Immature natural killer cell (primary cell): ENCODE results near the gene TEDC1. TPM values are rescaled to one million over a fixed set of nuclear protein-coding genes. Genes with fewer than 3 reads are reported as not detected.

ENCODE experiments used
- DNase-seq, 3 donors: peaks; one replicate each; pipeline ENCODE4 v3.0.0; 2022; ENCODE audit warnings: mixed read lengths in 1 of 3
- H3K27ac Mint-ChIP-seq, 6 donors: one replicate each; pipeline ENCODE4 v1.8.0; 2020; ENCODE audit warnings: mixed read lengths in 6 of 6, mild to moderate bottlenecking in 5 of 6, inconsistent platforms in 4 of 6, moderate library complexity in 3 of 6
- H3K27me3 Mint-ChIP-seq, 3 donors: one replicate each; pipeline ENCODE4 v1.8.0; 2020 to 2021; ENCODE audit warnings: low read depth in 3 of 3, mild to moderate bottlenecking in 3 of 3, mixed read lengths in 3 of 3, moderate library complexity in 3 of 3, inconsistent platforms in 1 of 3
- H3K36me3 Mint-ChIP-seq, 3 donors: one replicate each; pipeline ENCODE4 v1.8.0; 2020; ENCODE audit warnings: mixed read lengths in 3 of 3, inconsistent platforms in 2 of 3, mild to moderate bottlenecking in 2 of 3
- H3K4me1 Mint-ChIP-seq, 2 donors: one replicate each; pipeline ENCODE4 v1.8.0; 2020; ENCODE audit warnings: inconsistent platforms in 2 of 2, mild to moderate bottlenecking in 2 of 2, mixed read lengths in 2 of 2, moderate library complexity in 1 of 2
- H3K4me3 Mint-ChIP-seq, 5 donors: one replicate each; pipeline ENCODE4 v1.8.0; 2020; ENCODE audit warnings: mild to moderate bottlenecking in 5 of 5, mixed read lengths in 5 of 5, inconsistent platforms in 3 of 5, moderate library complexity in 3 of 5
- H3K9me3 Mint-ChIP-seq, 6 donors: one replicate each; pipeline ENCODE4 v1.8.0; 2020; ENCODE audit warnings: mild to moderate bottlenecking in 6 of 6, mixed read lengths in 6 of 6, inconsistent platforms in 4 of 6, moderate library complexity in 3 of 6
- polyA plus RNA-seq, 3 donors: library from polyadenylated mRNA; unstranded; fragments of 300-500 nt; fragmentation: Illumina TruSeq; gene quantifications; one replicate each; pipeline ENCODE4 v1.2.3, GENCODE V29; 2021

The TEDC1 gene
- polyA plus RNA-seq, 3 donors from 2014 or later, result 11.4 to 20.3 (median 15.9) TPM

GRCh38 chr14:105503935-105504692 lies 13.1 kb downstream of the TEDC1 start:
- Mint-ChIP-seq H3K27ac (no peak overlapping the region), H3K4me3 (no peak overlapping the region), H3K36me3 (no peaks in the 10 kb centered on the region), H3K27me3 (peaks cover 4 to 17% (median 8%) of the 10 kb centered on the region in 3 donors), H3K9me3 (no peaks in the 10 kb centered on the region), H3K4me1 (no peaks in the 10 kb centered on the region)
- no peak for DNase-seq

GRCh38 chr14:105505101-105505500 lies 14.1 kb downstream of the TEDC1 start:
- no peaks in the 10 kb centered on the region for H3K36me3 Mint-ChIP-seq
- DNase-seq, result no peak

GRCh38 chr14:105507247-105507646 lies 16.2 kb downstream of the TEDC1 start:
- peaks cover 4 to 12% (median 9%) of the 10 kb centered on the region in 3 donors for H3K27me3 Mint-ChIP-seq
- H3K9me3 Mint-ChIP-seq, result no peaks in the 10 kb centered on the region
- no peak for DNase-seq
- no peak overlapping the region for H3K4me3 Mint-ChIP-seq
- H3K4me1 Mint-ChIP-seq, result no peaks in the 10 kb centered on the region
- no peak overlapping the region for H3K27ac Mint-ChIP-seq
- H3K36me3 Mint-ChIP-seq, result no peaks in the 10 kb centered on the region

More at GRCh38 chr14:105505101-105505500, 14.1 kb downstream of the TEDC1 start:
- no peaks in the 10 kb centered on the region for H3K9me3 Mint-ChIP-seq
- H3K4me1 Mint-ChIP-seq, result no peaks in the 10 kb centered on the region
- no peak overlapping the region for H3K27ac Mint-ChIP-seq
- no peak overlapping the region for H3K4me3 Mint-ChIP-seq
- H3K27me3 Mint-ChIP-seq, result peaks cover 4 to 14% (median 8%) of the 10 kb centered on the region in 3 donors

- H3K9me3 Mint-ChIP-seq, result no peaks in the 10 kb centered on the region
- H3K27ac Mint-ChIP-seq, result no peak overlapping the region
- no peak overlapping the region for H3K4me3 Mint-ChIP-seq
- DNase-seq, result no peak
- H3K4me1 Mint-ChIP-seq, result no peaks in the 10 kb centered on the region
- H3K36me3 Mint-ChIP-seq, result no peaks in the 10 kb centered on the region
- peaks cover 4 to 14% (median 6%) of the 10 kb centered on the region in 3 donors for H3K27me3 Mint-ChIP-seq
These were observed 17.0 kb downstream of the TEDC1 start for GRCh38 chr14:105508069-105508468.

- no peak for DNase-seq
- H3K4me3 Mint-ChIP-seq, result no peak overlapping the region
- H3K9me3 Mint-ChIP-seq, result no peaks in the 10 kb centered on the region
- H3K27me3 Mint-ChIP-seq, result peaks cover 3 to 14% (median 6%) of the 10 kb centered on the region in 3 donors
- no peaks in the 10 kb centered on the region for H3K4me1 Mint-ChIP-seq
- H3K36me3 Mint-ChIP-seq, result no peaks in the 10 kb centered on the region
- H3K27ac Mint-ChIP-seq, result peak overlapping the region in 1 of 6 donors; percentile 71
These were observed 17.6 kb downstream of the TEDC1 start for GRCh38 chr14:105508601-105509000.

GRCh38 chr14:105517096-105517495 lies 26.1 kb downstream of the TEDC1 start:
- Mint-ChIP-seq H3K9me3 (no peaks in the 10 kb centered on the region), H3K4me3 (no peak overlapping the region), H3K4me1 (no peaks in the 10 kb centered on the region), H3K27me3 (peaks cover 2 to 17% (median 3%) of the 10 kb centered on the region in 3 donors), H3K36me3 (no peaks in the 10 kb centered on the region), H3K27ac (no peak overlapping the region)
- DNase-seq, result no peak

- peaks cover 4 to 18% (median 5%) of the 10 kb centered on the region in 3 donors for H3K27me3 Mint-ChIP-seq
- no peak for DNase-seq
- no peak overlapping the region for H3K27ac Mint-ChIP-seq
- no peak overlapping the region for H3K4me3 Mint-ChIP-seq
- H3K4me1 Mint-ChIP-seq, result no peaks in the 10 kb centered on the region
- no peaks in the 10 kb centered on the region for H3K9me3 Mint-ChIP-seq
- H3K36me3 Mint-ChIP-seq, result no peaks in the 10 kb centered on the region
These were observed 29.1 kb downstream of the TEDC1 start for GRCh38 chr14:105519946-105520698.

- H3K9me3 Mint-ChIP-seq, result no peaks in the 10 kb centered on the region
- peak overlapping the region in 3 of 5 donors; percentile 54 to 72 (median 69) for H3K4me3 Mint-ChIP-seq
- H3K27me3 Mint-ChIP-seq, result peaks cover 9 to 20% (median 13%) of the 10 kb centered on the region in 3 donors
- no peaks in the 10 kb centered on the region for H3K36me3 Mint-ChIP-seq
- DNase-seq, result no peak
- peaks cover 6 to 13% of the 10 kb centered on the region in 2 donors for H3K4me1 Mint-ChIP-seq
- H3K27ac Mint-ChIP-seq, result no peak overlapping the region
These were observed 34.3 kb downstream of the TEDC1 start for GRCh38 chr14:105525326-105525725.

- Mint-ChIP-seq H3K9me3 (no peaks in the 10 kb centered on the region), H3K27ac (no peak within 1 kb of the TSS), H3K36me3 (no peaks in the 10 kb centered on the region), H3K4me1 (peaks cover 6 to 13% of the 10 kb centered on the region in 2 donors), H3K4me3 (peak within 1 kb of the TSS; percentile 54 to 78 (median 72)), H3K27me3 (peaks cover 9 to 20% (median 13%) of the 10 kb centered on the region in 3 donors)
- DNase-seq, result peak in 1 of 3 donors; percentile 38
These were observed 35.1 kb downstream of the TEDC1 start, which contains the start of gene TMEM121 for GRCh38 chr14:105525861-105526775. TMEM121 (plus strand) TSS chr14:105526583; CDS start chr14:105528835, 2,252 bp downstream.

GRCh38 chr14:105526776-105527380 lies 35.8 kb downstream of the TEDC1 start:
- H3K36me3 Mint-ChIP-seq, result no peaks in the 10 kb centered on the region
- no peaks in the 10 kb centered on the region for H3K9me3 Mint-ChIP-seq
- H3K4me1 Mint-ChIP-seq, result peaks cover 6 to 13% of the 10 kb centered on the region in 2 donors
- no peak overlapping the region for H3K27ac Mint-ChIP-seq
- H3K27me3 Mint-ChIP-seq, result peaks cover 9 to 16% (median 13%) of the 10 kb centered on the region in 3 donors
- peak overlapping the region; percentile 54 to 78 (median 72) for H3K4me3 Mint-ChIP-seq
- peak in 1 of 3 donors; percentile 10 for DNase-seq

- Mint-ChIP-seq H3K9me3 (no peaks in the 10 kb centered on the region), H3K4me3 (peak overlapping the region; percentile 54 to 78 (median 72)), H3K27ac (peak overlapping the region in 1 of 6 donors; percentile 22), H3K27me3 (peaks cover 9 to 13% (median 12%) of the 10 kb centered on the region in 3 donors), H3K4me1 (peaks cover 6 to 13% of the 10 kb centered on the region in 2 donors), H3K36me3 (no peaks in the 10 kb centered on the region)
- no peak for DNase-seq
These were observed 36.4 kb downstream of the TEDC1 start for GRCh38 chr14:105527381-105527825.

GRCh38 chr14:105527826-105528585 lies 37.0 kb downstream of the TEDC1 start:
- Mint-ChIP-seq H3K4me3 (peak overlapping the region; percentile 42 to 74 (median 62)), H3K4me1 (peaks cover 6 to 13% of the 10 kb centered on the region in 2 donors), H3K27me3 (peaks cover 11 to 13% (median 11%) of the 10 kb centered on the region in 3 donors), H3K36me3 (no peaks in the 10 kb centered on the region), H3K27ac (no peak overlapping the region), H3K9me3 (no peaks in the 10 kb centered on the region)
- DNase-seq, result peak; percentile 76 to 80 (median 77)
